HUES48 (cell line): ENCODE data around the gene SF1.
A peak's percentile ranks its signal among the peaks of the same experiment; 100 is the strongest.

Experiments used
- H3K27ac ChIP-seq: one replicate; pipeline ENCODE4 v1.7.0; 2013; ENCODE audit warnings: low read depth, low read length, inconsistent platforms
- H3K27me3 ChIP-seq: 2 replicates; pipeline ENCODE4 v1.6.1; 2013; ENCODE audit warnings: mild to moderate bottlenecking, low read length; ENCODE audit not compliant: control insufficient read depth, insufficient read depth
- H3K36me3 ChIP-seq: 2 replicates; pipeline ENCODE4 v1.6.1; 2013; ENCODE audit warnings: low read length; ENCODE audit not compliant: control insufficient read depth, insufficient read depth
- H3K4me1 ChIP-seq: 2 replicates; pipeline ENCODE4 v1.6.1; 2013; ENCODE audit warnings: mild to moderate bottlenecking, low read length; ENCODE audit not compliant: control insufficient read depth, insufficient read depth
- H3K4me3 ChIP-seq: 2 replicates; pipeline ENCODE4 v1.5.1; 2013; ENCODE audit warnings: mild to moderate bottlenecking, low read depth, low read length
- H3K9ac ChIP-seq: 2 replicates; pipeline ENCODE4 v1.6.1; 2013; ENCODE audit warnings: mild to moderate bottlenecking, low read depth, low read length, moderate library complexity
- H3K9me3 ChIP-seq: 2 replicates; pipeline ENCODE4 v1.6.1; 2013; ENCODE audit warnings: low read length; ENCODE audit not compliant: control insufficient read depth, insufficient read depth

The SF1 gene

GRCh38 chr11:64751136-64751535, 27.2 kb downstream of the SF1 start:
- Histone ChIP-seq H3K4me3 (no peak overlapping the region), H3K27me3 (no peaks in the 10 kb centered on the region), H3K9me3 (no peaks in the 10 kb centered on the region), H3K9ac (no peak overlapping the region), H3K36me3 (no peaks in the 10 kb centered on the region), H3K4me1 (no peaks in the 10 kb centered on the region), H3K27ac (no peak overlapping the region)

- Histone ChIP-seq H3K27me3 (no peaks in the 10 kb centered on the region), H3K36me3 (no peaks in the 10 kb centered on the region), H3K4me1 (no peaks in the 10 kb centered on the region), H3K27ac (no peak overlapping the region), H3K9me3 (no peaks in the 10 kb centered on the region), H3K9ac (no peak overlapping the region), H3K4me3 (no peak overlapping the region)
Measured at GRCh38 chr11:64750361-64751054, 27.8 kb downstream of the SF1 start.

- Histone ChIP-seq H3K4me3 (no peak overlapping the region), H3K4me1 (no peaks in the 10 kb centered on the region), H3K9ac (no peak overlapping the region), H3K36me3 (no peaks in the 10 kb centered on the region), H3K27ac (no peak overlapping the region), H3K27me3 (peaks cover 13% of the 10 kb centered on the region), H3K9me3 (no peaks in the 10 kb centered on the region)
Measured at GRCh38 chr11:64747961-64748665, 30.2 kb downstream of the SF1 start.

GRCh38 chr11:64746486-64746885, 31.9 kb downstream of the SF1 start:
- no peaks in the 10 kb centered on the region for H3K9me3 ChIP-seq
- H3K9ac ChIP-seq: no peak overlapping the region
- H3K27me3 ChIP-seq: peaks cover 28% of the 10 kb centered on the region
- H3K27ac ChIP-seq: no peak overlapping the region
- no peak overlapping the region; the same call in 1 of the 2 replicates for H3K4me3 ChIP-seq
- H3K36me3 ChIP-seq: no peaks in the 10 kb centered on the region
- peaks cover 8% of the 10 kb centered on the region for H3K4me1 ChIP-seq

GRCh38 chr11:64745521-64746328, 32.6 kb downstream of the SF1 start:
- no peaks in the 10 kb centered on the region for H3K36me3 ChIP-seq
- no peak overlapping the region for H3K9ac ChIP-seq
- no peaks in the 10 kb centered on the region for H3K9me3 ChIP-seq
- peak overlapping the region; percentile 51 for H3K27ac ChIP-seq
- peak overlapping the region; percentile 61 for H3K4me3 ChIP-seq
- peaks cover 35% of the 10 kb centered on the region for H3K27me3 ChIP-seq
- peaks cover 15% of the 10 kb centered on the region for H3K4me1 ChIP-seq

GRCh38 chr11:64745189-64745520, 33.2 kb downstream of the SF1 start:
- no peak overlapping the region for H3K9ac ChIP-seq
- H3K4me1 ChIP-seq: peaks cover 16% of the 10 kb centered on the region
- H3K4me3 ChIP-seq: peak overlapping the region; percentile 61
- H3K27ac ChIP-seq: peak overlapping the region; percentile 51
- peaks cover 40% of the 10 kb centered on the region for H3K27me3 ChIP-seq
- no peaks in the 10 kb centered on the region for H3K9me3 ChIP-seq
- no peaks in the 10 kb centered on the region for H3K36me3 ChIP-seq

GRCh38 chr11:64744544-64745188, 33.7 kb downstream of the SF1 start:
- H3K27me3 ChIP-seq: peaks cover 43% of the 10 kb centered on the region
- H3K4me3 ChIP-seq: peak overlapping the region; percentile 67
- H3K27ac ChIP-seq: no peak overlapping the region
- H3K36me3 ChIP-seq: no peaks in the 10 kb centered on the region
- peaks cover 16% of the 10 kb centered on the region for H3K4me1 ChIP-seq
- no peak overlapping the region for H3K9ac ChIP-seq
- H3K9me3 ChIP-seq: no peaks in the 10 kb centered on the region

- Histone ChIP-seq H3K27ac (no peak within 1 kb of the TSS), H3K27me3 (peaks cover 43% of the 10 kb centered on the region), H3K36me3 (no peaks in the 10 kb centered on the region), H3K4me3 (peak within 1 kb of the TSS; percentile 67), H3K9ac (no peak within 1 kb of the TSS), H3K9me3 (no peaks in the 10 kb centered on the region), H3K4me1 (peaks cover 23% of the 10 kb centered on the region)
Measured at GRCh38 chr11:64743591-64744543, 34.5 kb downstream of the SF1 start, which contains the start of gene RASGRP2. TSS of gene RASGRP2 (minus strand) at chr11:64744142. CDS start at chr11:64742866, 1,276 bp downstream.

GRCh38 chr11:64742889-64743590, 35.3 kb downstream of the SF1 start:
- H3K27me3 ChIP-seq: peaks cover 43% of the 10 kb centered on the region
- H3K4me3 ChIP-seq: peak overlapping the region; percentile 67
- no peaks in the 10 kb centered on the region for H3K9me3 ChIP-seq
- H3K36me3 ChIP-seq: no peaks in the 10 kb centered on the region
- no peak overlapping the region for H3K27ac ChIP-seq
- H3K9ac ChIP-seq: no peak overlapping the region
- H3K4me1 ChIP-seq: peaks cover 23% of the 10 kb centered on the region
